ENCODE measurements around the gene TBC1D25.
"Not testable (repeated sequence)": the region's sequence is repeated elsewhere in the genome, so short reads cannot be mapped to it uniquely, and the experiment has no call there.

The TBC1D25 gene

GRCh38 chrX:48523682-48524081 is 15.8 kb upstream of the TBC1D25 start:
- Mint-ChIP-seq H3K9me3 (no peaks in the 10 kb centered on the region), H3K27me3 (ENCODE audit: low read depth) (no peaks in the 10 kb centered on the region), H3K36me3 (ENCODE audit: low read depth) (peaks cover 26% of the 10 kb centered on the region), H3K4me3 (peak overlapping the region; percentile 90), H3K27ac (peak overlapping the region; percentile 68), H3K4me1 (ENCODE audit: low read depth) (peaks cover 33% of the 10 kb centered on the region)

GRCh38 chrX:48525853-48526252 is 13.7 kb upstream of the TBC1D25 start:
- not testable (repeated sequence) for H3K9me3 Mint-ChIP-seq; H3K4me3 Mint-ChIP-seq; H3K27me3 Mint-ChIP-seq (ENCODE audit: low read depth); H3K27ac Mint-ChIP-seq
- Mint-ChIP-seq H3K36me3 (ENCODE audit: low read depth) (peaks cover 27% of the 10 kb centered on the region), H3K4me1 (ENCODE audit: low read depth) (peaks cover 23% of the 10 kb centered on the region)

- Mint-ChIP-seq H3K27me3 (ENCODE audit: low read depth) (no peaks in the 10 kb centered on the region), H3K27ac (no peak overlapping the region), H3K4me1 (ENCODE audit: low read depth) (peaks cover 22% of the 10 kb centered on the region)
Observed at GRCh38 chrX:48530736-48531135, 8.8 kb upstream of the TBC1D25 start.

GRCh38 chrX:48531358-48531959 is 8.1 kb upstream of the TBC1D25 start:
- H3K27me3 Mint-ChIP-seq (ENCODE audit: low read depth), result no peaks in the 10 kb centered on the region
- no peaks in the 10 kb centered on the region for H3K9me3 Mint-ChIP-seq
- H3K27ac Mint-ChIP-seq, result peak overlapping the region; percentile 93
- peaks cover 24% of the 10 kb centered on the region for H3K36me3 Mint-ChIP-seq (ENCODE audit: low read depth)
- peaks cover 20% of the 10 kb centered on the region for H3K4me1 Mint-ChIP-seq (ENCODE audit: low read depth)
- peak overlapping the region; percentile 29 for H3K4me3 Mint-ChIP-seq

More at GRCh38 chrX:48530736-48531135, 8.8 kb upstream of the TBC1D25 start:
- Mint-ChIP-seq H3K4me3 (no peak overlapping the region), H3K36me3 (ENCODE audit: low read depth) (peaks cover 28% of the 10 kb centered on the region), H3K9me3 (no peaks in the 10 kb centered on the region)

GRCh38 chrX:48532161-48532560 is 7.4 kb upstream of the TBC1D25 start:
- Mint-ChIP-seq H3K9me3 (no peaks in the 10 kb centered on the region), H3K4me1 (ENCODE audit: low read depth) (peaks cover 15% of the 10 kb centered on the region), H3K27ac (peak overlapping the region; percentile 93), H3K27me3 (ENCODE audit: low read depth) (no peaks in the 10 kb centered on the region), H3K4me3 (no peak overlapping the region), H3K36me3 (ENCODE audit: low read depth) (peaks cover 20% of the 10 kb centered on the region)

GRCh38 chrX:48533165-48533564 is 6.3 kb upstream of the TBC1D25 start:
- H3K36me3 Mint-ChIP-seq (ENCODE audit: low read depth), result peaks cover 19% of the 10 kb centered on the region
- H3K27me3 Mint-ChIP-seq (ENCODE audit: low read depth), result no peaks in the 10 kb centered on the region
- peaks cover 17% of the 10 kb centered on the region for H3K4me1 Mint-ChIP-seq (ENCODE audit: low read depth)
- peak overlapping the region; percentile 2 for H3K27ac Mint-ChIP-seq
- no peak overlapping the region for H3K4me3 Mint-ChIP-seq
- no peaks in the 10 kb centered on the region for H3K9me3 Mint-ChIP-seq

GRCh38 chrX:48538641-48539344 is 721 bp upstream of the TBC1D25 start:
- H3K27ac Mint-ChIP-seq, result peak overlapping the region; percentile 99
- H3K4me1 Mint-ChIP-seq (ENCODE audit: low read depth), result peaks cover 19% of the 10 kb centered on the region
- H3K9me3 Mint-ChIP-seq, result no peaks in the 10 kb centered on the region
- no peaks in the 10 kb centered on the region for H3K27me3 Mint-ChIP-seq (ENCODE audit: low read depth)
- peaks cover 5% of the 10 kb centered on the region for H3K36me3 Mint-ChIP-seq (ENCODE audit: low read depth)
- peak overlapping the region; percentile 96 for H3K4me3 Mint-ChIP-seq

GRCh38 chrX:48540028-48540375 is 488 bp downstream of the TBC1D25 start:
- Mint-ChIP-seq H3K36me3 (ENCODE audit: low read depth) (peaks cover 11% of the 10 kb centered on the region), H3K27me3 (ENCODE audit: low read depth) (no peaks in the 10 kb centered on the region), H3K4me1 (ENCODE audit: low read depth) (peaks cover 19% of the 10 kb centered on the region), H3K27ac (peak overlapping the region; percentile 99), H3K4me3 (peak overlapping the region; percentile 96), H3K9me3 (no peaks in the 10 kb centered on the region)

GRCh38 chrX:48540480-48540879 is 966 bp downstream of the TBC1D25 start:
- Mint-ChIP-seq H3K27ac (peak overlapping the region; percentile 99), H3K9me3 (no peaks in the 10 kb centered on the region)

GRCh38 chrX:48541140-48541814 is 1.8 kb downstream of the TBC1D25 start:
- Mint-ChIP-seq H3K27ac (peak overlapping the region; percentile 62), H3K4me1 (ENCODE audit: low read depth) (peaks cover 19% of the 10 kb centered on the region), H3K9me3 (no peaks in the 10 kb centered on the region), H3K36me3 (ENCODE audit: low read depth) (peaks cover 12% of the 10 kb centered on the region), H3K27me3 (ENCODE audit: low read depth) (no peaks in the 10 kb centered on the region), H3K4me3 (peak overlapping the region; percentile 96)

More at GRCh38 chrX:48540480-48540879, 966 bp downstream of the TBC1D25 start:
- Mint-ChIP-seq H3K36me3 (ENCODE audit: low read depth) (peaks cover 12% of the 10 kb centered on the region), H3K4me3 (peak overlapping the region; percentile 96), H3K4me1 (ENCODE audit: low read depth) (peaks cover 19% of the 10 kb centered on the region), H3K27me3 (ENCODE audit: low read depth) (no peaks in the 10 kb centered on the region)

GRCh38 chrX:48548871-48549270 is 9.4 kb downstream of the TBC1D25 start:
- Mint-ChIP-seq H3K27ac (no peak overlapping the region), H3K27me3 (ENCODE audit: low read depth) (no peaks in the 10 kb centered on the region), H3K9me3 (no peaks in the 10 kb centered on the region), H3K4me1 (ENCODE audit: low read depth) (no peaks in the 10 kb centered on the region), H3K4me3 (no peak overlapping the region), H3K36me3 (ENCODE audit: low read depth) (peaks cover 19% of the 10 kb centered on the region)

GRCh38 chrX:48555731-48556325 is 16.3 kb downstream of the TBC1D25 start:
- H3K27me3 Mint-ChIP-seq (ENCODE audit: low read depth); H3K9me3 Mint-ChIP-seq; H3K27ac Mint-ChIP-seq; H3K4me1 Mint-ChIP-seq (ENCODE audit: low read depth); H3K4me3 Mint-ChIP-seq: not testable (repeated sequence)
- H3K36me3 Mint-ChIP-seq (ENCODE audit: low read depth), result peaks cover 15% of the 10 kb centered on the region

- no peaks in the 10 kb centered on the region for H3K27me3 Mint-ChIP-seq (ENCODE audit: low read depth)
- peaks cover 19% of the 10 kb centered on the region for H3K36me3 Mint-ChIP-seq (ENCODE audit: low read depth)
- no peak overlapping the region for H3K27ac Mint-ChIP-seq
- H3K4me1 Mint-ChIP-seq (ENCODE audit: low read depth), result peaks cover 4% of the 10 kb centered on the region
- H3K4me3 Mint-ChIP-seq, result no peak overlapping the region
- no peaks in the 10 kb centered on the region for H3K9me3 Mint-ChIP-seq
Observed at GRCh38 chrX:48558271-48558670, 18.8 kb downstream of the TBC1D25 start.

GRCh38 chrX:48559636-48560035 is 20.1 kb downstream of the TBC1D25 start:
- Mint-ChIP-seq H3K4me1 (ENCODE audit: low read depth) (peaks cover 2% of the 10 kb centered on the region), H3K4me3 (no peak overlapping the region), H3K27ac (no peak overlapping the region), H3K27me3 (ENCODE audit: low read depth) (no peaks in the 10 kb centered on the region), H3K9me3 (no peaks in the 10 kb centered on the region), H3K36me3 (ENCODE audit: low read depth) (peaks cover 16% of the 10 kb centered on the region)

- no peak overlapping the region for H3K4me3 Mint-ChIP-seq
- H3K4me1 Mint-ChIP-seq (ENCODE audit: low read depth), result no peaks in the 10 kb centered on the region
- peaks cover 13% of the 10 kb centered on the region for H3K36me3 Mint-ChIP-seq (ENCODE audit: low read depth)
- no peaks in the 10 kb centered on the region for H3K27me3 Mint-ChIP-seq (ENCODE audit: low read depth)
- H3K27ac Mint-ChIP-seq, result no peak overlapping the region
- no peaks in the 10 kb centered on the region for H3K9me3 Mint-ChIP-seq
Observed at GRCh38 chrX:48560056-48560455, 20.5 kb downstream of the TBC1D25 start.

Measured in T-helper 1 cell treated with Interleukin-12 subunit alpha and Interleukin-12 subunit beta and Interleukin-4 antibody, amounts not matched to agents 30 μg/mL and 1 μg/mL, for 36 hours (primary cell).